ENCODE measurements around the gene AUTS2.

The AUTS2 gene

DNA sequence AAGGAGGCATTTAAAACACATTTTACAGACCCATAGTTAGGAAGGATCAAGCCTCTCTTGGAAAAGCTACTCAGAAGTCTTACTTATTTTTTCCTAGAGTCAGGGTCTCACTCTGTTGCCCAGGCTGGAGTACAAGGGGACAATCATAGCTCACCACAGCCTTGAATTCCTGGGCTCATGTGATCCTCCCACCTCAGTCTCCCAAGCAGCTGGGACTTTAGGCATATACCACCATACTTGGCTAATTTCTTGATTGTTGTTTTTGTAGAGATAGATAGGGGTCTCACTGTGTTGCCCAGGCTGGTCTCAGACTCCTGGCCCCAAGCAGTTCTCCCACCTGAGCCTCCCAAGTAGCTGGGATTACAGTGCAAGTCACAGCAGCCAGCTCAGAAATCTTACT, 1179.0 kb downstream of the AUTS2 start:
- Mint-ChIP-seq H3K27me3 (no peaks in the 10 kb centered on the region), H3K36me3 (ENCODE audit: low read depth) (no peaks in the 10 kb centered on the region), H3K9me3 (no peaks in the 10 kb centered on the region), H3K4me3 (no peak overlapping the region), H3K4me1 (peaks cover 4% of the 10 kb centered on the region), H3K27ac (no peak overlapping the region)
- DNase-seq (no peak), ATAC-seq (no peak)

GRCh38 chr7:70778585-70778984, 1180.3 kb downstream of the AUTS2 start:
- no peaks in the 10 kb centered on the region for H3K36me3 Mint-ChIP-seq (ENCODE audit: low read depth)
- H3K4me3 Mint-ChIP-seq, result no peak overlapping the region
- H3K27ac Mint-ChIP-seq, result no peak overlapping the region
- ATAC-seq, result no peak
- no peak for DNase-seq
- H3K27me3 Mint-ChIP-seq, result no peaks in the 10 kb centered on the region
- no peaks in the 10 kb centered on the region for H3K9me3 Mint-ChIP-seq
- H3K4me1 Mint-ChIP-seq, result peaks cover 4% of the 10 kb centered on the region

DNA sequence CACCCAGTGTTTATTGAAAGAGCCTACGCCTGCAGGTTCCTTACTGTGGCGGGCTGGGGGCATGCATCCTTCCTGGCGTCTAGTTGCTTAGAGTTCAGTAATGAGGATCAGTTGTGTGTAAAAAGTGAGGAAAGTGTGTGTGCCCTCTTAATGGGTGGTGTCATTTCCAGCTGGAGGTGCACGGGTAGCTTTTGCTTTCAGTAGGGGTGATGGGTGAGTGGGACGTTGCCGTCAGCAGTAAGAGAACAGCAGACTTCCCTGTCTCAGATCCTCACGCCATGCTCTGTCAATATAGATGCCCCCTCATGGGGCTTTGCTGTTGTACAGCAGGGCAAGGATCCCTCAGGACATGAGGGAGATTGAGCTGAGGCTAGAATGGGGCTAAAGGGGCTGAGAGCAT, 1181.0 kb downstream of the AUTS2 start:
- no peak overlapping the region for H3K4me3 Mint-ChIP-seq
- no peak for DNase-seq
- H3K27me3 Mint-ChIP-seq, result no peaks in the 10 kb centered on the region
- no peak overlapping the region for H3K27ac Mint-ChIP-seq
- no peak for ATAC-seq
- peaks cover 4% of the 10 kb centered on the region for H3K4me1 Mint-ChIP-seq
- H3K36me3 Mint-ChIP-seq (ENCODE audit: low read depth), result no peaks in the 10 kb centered on the region
- H3K9me3 Mint-ChIP-seq, result no peaks in the 10 kb centered on the region

GRCh38 chr7:70781922-70782311, 1183.6 kb downstream of the AUTS2 start:
- no peaks in the 10 kb centered on the region for H3K36me3 Mint-ChIP-seq (ENCODE audit: low read depth)
- ATAC-seq (no peak), DNase-seq (no peak)
- H3K4me3 Mint-ChIP-seq, result no peak overlapping the region
- no peaks in the 10 kb centered on the region for H3K9me3 Mint-ChIP-seq
- H3K27ac Mint-ChIP-seq, result no peak overlapping the region
- H3K27me3 Mint-ChIP-seq, result no peaks in the 10 kb centered on the region
- H3K4me1 Mint-ChIP-seq, result peaks cover 4% of the 10 kb centered on the region

DNA sequence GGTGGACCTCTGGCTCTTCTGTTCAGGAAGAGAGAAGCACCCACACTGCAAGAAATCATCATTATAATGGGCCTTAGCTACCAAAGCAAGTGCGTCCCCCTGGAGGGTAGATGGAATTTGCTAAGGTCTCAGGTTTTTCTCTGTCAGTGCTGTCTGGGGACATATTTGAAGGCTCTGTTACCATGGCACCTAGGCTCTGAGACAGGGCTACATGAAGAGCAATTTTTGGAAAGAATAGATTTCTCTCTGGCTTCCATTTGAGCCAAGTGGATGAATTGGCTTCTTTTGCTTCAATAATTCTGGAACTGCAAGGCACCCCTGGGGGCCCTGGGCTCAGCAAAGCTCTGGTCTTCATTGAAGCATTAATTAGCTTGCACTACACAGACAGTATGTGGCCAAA, 1184.5 kb downstream of the AUTS2 start:
- no peaks in the 10 kb centered on the region for H3K36me3 Mint-ChIP-seq (ENCODE audit: low read depth)
- H3K27ac Mint-ChIP-seq, result no peak overlapping the region
- ATAC-seq, result no peak
- no peak overlapping the region for H3K4me3 Mint-ChIP-seq
- no peaks in the 10 kb centered on the region for H3K9me3 Mint-ChIP-seq
- H3K4me1 Mint-ChIP-seq, result peaks cover 4% of the 10 kb centered on the region
- DNase-seq, result no peak
- H3K27me3 Mint-ChIP-seq, result no peaks in the 10 kb centered on the region

DNA sequence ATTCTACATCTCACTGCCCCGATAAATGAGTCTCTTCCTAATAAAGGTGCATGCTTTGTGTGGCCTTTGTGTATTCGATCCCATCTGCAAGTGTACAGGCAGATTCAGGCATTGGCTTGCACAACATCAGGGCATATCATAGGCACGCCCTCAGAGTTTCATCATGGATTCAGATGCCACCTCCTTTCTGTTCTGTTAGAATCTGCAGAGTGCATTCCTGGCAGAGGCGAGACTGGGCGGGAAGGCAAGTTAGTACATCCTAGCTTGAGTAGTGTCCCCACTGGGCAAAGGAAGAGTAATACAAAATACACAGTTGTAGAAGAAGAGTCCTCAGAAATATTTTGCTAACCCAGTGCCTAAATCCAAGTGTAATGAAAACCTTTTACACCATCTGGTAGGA, 1187.2 kb downstream of the AUTS2 start:
- Mint-ChIP-seq H3K27me3 (no peaks in the 10 kb centered on the region), H3K36me3 (ENCODE audit: low read depth) (no peaks in the 10 kb centered on the region), H3K4me3 (no peak overlapping the region), H3K9me3 (no peaks in the 10 kb centered on the region), H3K27ac (no peak overlapping the region), H3K4me1 (no peaks in the 10 kb centered on the region)
- ATAC-seq (no peak), DNase-seq (no peak)

DNA sequence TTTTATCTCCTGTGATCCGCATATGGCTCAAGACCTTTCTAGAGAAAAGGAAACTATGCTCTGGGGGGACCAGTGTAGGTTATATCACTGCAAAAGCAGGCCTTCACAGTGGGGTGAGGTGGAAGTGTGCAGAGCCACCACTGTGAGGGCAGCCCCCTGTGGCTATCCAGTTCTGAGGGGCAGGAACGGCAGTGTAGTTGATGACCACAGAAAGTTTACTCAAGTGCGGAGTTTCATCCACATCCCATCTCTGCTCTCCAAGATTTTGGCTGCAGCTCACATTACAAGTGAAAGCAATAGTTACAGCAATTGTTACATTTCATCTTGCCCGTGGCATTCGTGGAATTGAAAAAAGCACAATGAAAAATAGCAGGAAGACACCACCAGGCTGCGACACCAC, 1187.8 kb downstream of the AUTS2 start:
- H3K4me1 Mint-ChIP-seq, result no peaks in the 10 kb centered on the region
- no peak for ATAC-seq
- no peak overlapping the region for H3K4me3 Mint-ChIP-seq
- H3K36me3 Mint-ChIP-seq (ENCODE audit: low read depth), result peaks cover 2% of the 10 kb centered on the region
- H3K27ac Mint-ChIP-seq, result no peak overlapping the region
- H3K9me3 Mint-ChIP-seq, result no peaks in the 10 kb centered on the region
- no peaks in the 10 kb centered on the region for H3K27me3 Mint-ChIP-seq
- no peak for DNase-seq

DNA sequence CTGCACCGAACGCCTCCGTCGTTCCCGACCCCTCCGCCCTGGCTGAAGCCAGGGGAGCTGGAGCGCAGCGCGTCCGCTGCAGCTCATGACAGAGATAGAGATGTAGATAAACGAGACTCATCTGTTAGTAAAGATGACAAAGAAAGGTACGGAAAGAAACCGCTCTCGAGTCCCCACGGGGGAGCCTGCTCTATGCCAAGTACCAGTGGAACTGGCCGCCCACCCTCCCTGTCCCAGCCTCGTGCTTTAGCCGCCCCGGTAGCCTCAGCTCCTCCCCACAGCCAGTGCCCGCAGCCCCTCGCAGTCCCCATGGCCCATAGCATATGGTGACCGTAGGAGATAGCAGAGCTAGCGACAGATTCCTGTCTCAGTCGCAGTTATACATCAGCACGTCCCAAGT, 1189.0 kb downstream of the AUTS2 start:
- H3K4me3 Mint-ChIP-seq, result no peak overlapping the region
- peaks cover 3% of the 10 kb centered on the region for H3K36me3 Mint-ChIP-seq (ENCODE audit: low read depth)
- no peaks in the 10 kb centered on the region for H3K9me3 Mint-ChIP-seq
- H3K27ac Mint-ChIP-seq, result no peak overlapping the region
- no peaks in the 10 kb centered on the region for H3K4me1 Mint-ChIP-seq
- H3K27me3 Mint-ChIP-seq, result no peaks in the 10 kb centered on the region
- DNase-seq (no peak), ATAC-seq (no peak)

- Mint-ChIP-seq H3K4me1 (no peaks in the 10 kb centered on the region), H3K36me3 (ENCODE audit: low read depth) (peaks cover 3% of the 10 kb centered on the region), H3K4me3 (no peak overlapping the region), H3K27ac (no peak overlapping the region), H3K27me3 (no peaks in the 10 kb centered on the region), H3K9me3 (no peaks in the 10 kb centered on the region)
- ATAC-seq, result no peak
- DNase-seq, result no peak
Observed at GRCh38 chr7:70787771-70788170, 1189.5 kb downstream of the AUTS2 start.

DNA sequence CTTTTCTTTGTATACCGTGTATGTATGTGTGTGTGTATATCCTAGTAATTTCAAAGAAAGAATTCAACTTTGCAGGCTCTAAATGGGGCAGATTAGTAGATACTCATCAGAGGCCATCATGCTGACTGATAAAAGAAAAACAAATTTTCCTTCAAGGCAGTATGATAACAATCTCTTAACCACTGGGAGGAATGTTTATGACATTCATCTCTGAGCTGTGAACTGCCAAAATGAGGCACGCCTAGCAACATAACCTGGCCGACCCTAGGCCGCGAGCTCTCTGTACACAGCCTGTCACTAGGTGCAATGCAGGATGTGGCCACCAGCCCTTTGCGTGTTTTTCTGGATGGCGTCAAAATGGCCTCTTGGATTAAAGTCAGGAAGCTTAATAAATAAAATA, 1190.0 kb downstream of the AUTS2 start:
- Mint-ChIP-seq H3K27ac (no peak overlapping the region), H3K27me3 (no peaks in the 10 kb centered on the region), H3K36me3 (ENCODE audit: low read depth) (peaks cover 3% of the 10 kb centered on the region), H3K4me3 (no peak overlapping the region), H3K9me3 (no peaks in the 10 kb centered on the region), H3K4me1 (no peaks in the 10 kb centered on the region)
- no peak for ATAC-seq
- no peak for DNase-seq

GRCh38 chr7:70789481-70790214, 1191.4 kb downstream of the AUTS2 start:
- Mint-ChIP-seq H3K27me3 (no peaks in the 10 kb centered on the region), H3K4me3 (no peak overlapping the region), H3K36me3 (ENCODE audit: low read depth) (peaks cover 3% of the 10 kb centered on the region), H3K27ac (no peak overlapping the region), H3K9me3 (no peaks in the 10 kb centered on the region), H3K4me1 (no peaks in the 10 kb centered on the region)
- no peak for DNase-seq
- ATAC-seq, result no peak

GRCh38 chr7:70790215-70791073, 1192.2 kb downstream of the AUTS2 start:
- H3K4me3 Mint-ChIP-seq, result no peak overlapping the region
- DNase-seq, result no peak
- no peaks in the 10 kb centered on the region for H3K27me3 Mint-ChIP-seq
- H3K27ac Mint-ChIP-seq, result no peak overlapping the region
- no peaks in the 10 kb centered on the region for H3K4me1 Mint-ChIP-seq
- ATAC-seq, result no peak
- peaks cover 3% of the 10 kb centered on the region for H3K36me3 Mint-ChIP-seq (ENCODE audit: low read depth)
- no peaks in the 10 kb centered on the region for H3K9me3 Mint-ChIP-seq

DNA sequence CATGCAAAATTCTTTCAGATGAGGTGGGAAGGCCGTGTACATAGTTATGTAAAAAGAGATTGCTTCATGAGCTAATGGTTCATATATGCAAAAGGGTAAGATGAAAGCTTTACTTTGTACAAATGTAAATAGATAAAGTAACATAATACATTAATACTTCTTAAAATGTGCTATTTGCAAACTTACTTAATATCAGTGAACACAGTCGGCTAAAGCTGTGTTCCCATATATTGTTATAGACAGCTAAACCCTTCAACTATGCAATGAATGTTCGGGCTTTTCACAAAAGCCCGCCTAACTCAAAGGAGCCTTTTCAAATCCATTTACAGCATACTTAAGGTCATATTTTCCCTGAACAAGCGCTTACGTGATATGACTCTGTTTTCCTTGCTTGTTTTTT, 1193.1 kb downstream of the AUTS2 start:
- DNase-seq, result no peak
- H3K27ac Mint-ChIP-seq, result no peak overlapping the region

DNA sequence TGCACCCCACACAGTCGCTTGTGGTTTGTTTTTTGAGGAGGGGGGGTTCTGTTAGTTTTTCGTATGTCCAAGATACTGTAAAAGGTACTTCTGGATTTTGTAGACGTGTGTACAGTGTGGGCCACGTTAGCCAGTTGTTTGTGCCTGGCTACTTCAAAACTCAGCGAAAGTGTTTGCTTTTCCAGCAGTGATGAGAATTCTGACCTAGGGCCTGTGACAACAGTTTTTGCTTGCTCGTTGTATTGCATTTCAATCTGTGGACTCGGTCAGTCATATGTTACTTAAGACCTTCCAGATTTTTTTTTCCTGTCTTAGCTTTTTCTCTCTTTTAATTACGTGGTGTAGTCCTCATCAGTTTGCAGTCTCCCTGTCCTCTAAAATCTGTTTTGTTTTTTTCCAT, 1194.8 kb downstream of the AUTS2 start:
- H3K27me3 Mint-ChIP-seq, result no peaks in the 10 kb centered on the region
- no peak for DNase-seq
- no peaks in the 10 kb centered on the region for H3K4me1 Mint-ChIP-seq
- peaks cover 3% of the 10 kb centered on the region for H3K36me3 Mint-ChIP-seq (ENCODE audit: low read depth)
- H3K27ac Mint-ChIP-seq, result no peak overlapping the region
- H3K4me3 Mint-ChIP-seq, result no peak overlapping the region
- no peaks in the 10 kb centered on the region for H3K9me3 Mint-ChIP-seq
- no peak for ATAC-seq

More for the DNA sequence above, 1193.1 kb downstream of the AUTS2 start:
- H3K9me3 Mint-ChIP-seq, result no peaks in the 10 kb centered on the region
- H3K4me1 Mint-ChIP-seq, result no peaks in the 10 kb centered on the region
- H3K27me3 Mint-ChIP-seq, result no peaks in the 10 kb centered on the region
- no peak overlapping the region for H3K4me3 Mint-ChIP-seq
- no peak for ATAC-seq
- peaks cover 3% of the 10 kb centered on the region for H3K36me3 Mint-ChIP-seq (ENCODE audit: low read depth)

DNA sequence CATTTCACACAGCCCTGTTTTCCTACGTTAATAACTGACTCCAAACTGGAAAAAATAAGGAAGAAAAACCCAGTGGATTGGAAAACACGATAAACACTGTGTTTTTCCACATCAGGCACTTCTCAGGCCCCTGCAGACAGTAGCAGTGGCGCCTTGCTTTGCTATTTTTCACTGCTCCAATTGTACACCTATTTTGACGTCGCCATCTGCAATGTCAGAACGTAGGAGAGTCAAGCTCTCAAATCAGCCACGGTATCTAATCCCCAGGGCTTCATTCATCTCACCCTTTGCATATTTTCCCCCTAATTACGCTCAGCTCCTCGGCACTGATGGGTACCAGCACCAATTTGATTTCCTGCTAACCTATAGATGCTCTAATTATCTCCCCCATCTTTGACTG, 1195.5 kb downstream of the AUTS2 start:
- DNase-seq (no peak), ATAC-seq (no peak)
- Mint-ChIP-seq H3K36me3 (ENCODE audit: low read depth) (peaks cover 3% of the 10 kb centered on the region), H3K4me3 (no peak overlapping the region), H3K4me1 (no peaks in the 10 kb centered on the region), H3K27ac (no peak overlapping the region), H3K9me3 (no peaks in the 10 kb centered on the region), H3K27me3 (no peaks in the 10 kb centered on the region)
